Caki2 (cell line): ENCODE data around the gene AARSD1. TPM values are rescaled to one million over a fixed set of nuclear protein-coding genes. Genes with fewer than 3 reads are reported as not detected.
"Not testable (repeated sequence)": the region's sequence is repeated elsewhere in the genome, so short reads cannot be mapped to it uniquely, and the experiment has no call there.

Experiments used
- DNase-seq: peaks from one replicate; pipeline ENCODE4 v3.0.0-alpha.2; 2015; ENCODE audit warnings: low read depth
- in situ Hi-C: cut with HindIII; loops from 2 replicates; pipeline ENCODE4 v1.10.0; 2016; ENCODE audit warnings: low sequenced_read_pairs, low pct_unique_long_range_greater_than_20kb, mixed read lengths
- total RNA-seq: library from RNA; depleted of rRNA; stranded (reverse); fragments of >200 nt; shearing (Covaris generic); gene quantifications from 2 replicates; pipeline ENCODE4 v1.2.3, GENCODE V29; 2014; ENCODE audit warnings: low replicate concordance; rRNA removed

AARSD1 gene
- total RNA-seq: 38.8 and 50.3 TPM in 2 replicates

DNA sequence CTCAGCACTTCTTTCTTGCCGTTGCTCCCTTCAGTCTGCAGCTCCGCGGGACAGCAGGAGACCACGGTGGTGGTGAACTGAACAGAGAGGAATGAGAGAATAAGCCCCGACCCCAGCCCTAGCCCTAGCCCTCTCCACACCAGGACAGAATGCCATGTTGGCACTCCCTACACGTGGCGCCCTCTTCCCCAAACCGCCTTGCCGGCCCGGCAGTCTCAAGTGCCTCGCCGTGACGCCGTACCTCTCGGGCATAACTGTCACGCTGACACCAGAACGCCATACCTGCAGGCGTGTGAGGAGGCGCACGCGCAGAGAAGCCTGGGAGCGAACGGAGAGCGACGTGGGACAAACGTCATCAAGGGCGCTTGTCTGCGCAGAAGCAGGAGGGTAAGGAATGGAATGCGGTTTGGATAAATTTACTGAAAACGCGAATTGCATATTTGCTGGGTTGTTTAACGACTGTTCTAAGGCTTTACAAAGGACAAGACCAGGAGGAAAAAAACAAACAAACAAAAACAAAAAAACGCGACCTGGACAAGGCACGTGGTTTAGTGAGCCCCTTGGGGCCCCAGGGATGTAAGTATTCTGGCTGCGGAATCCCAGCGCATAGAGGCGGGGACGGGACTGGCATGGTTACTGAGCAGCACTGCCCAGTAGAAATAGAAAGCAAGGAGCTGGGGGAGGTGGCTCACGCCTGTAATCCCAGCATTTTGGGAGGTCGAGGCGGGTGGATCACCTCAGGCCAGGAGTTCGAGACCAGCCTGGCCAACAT lies at the start of gene AARSD1:
TSS of gene AARSD1 (minus strand) at position 294 of the 772 bp plus-strand sequence. CDS start at position 280, 14 bp downstream.
- in situ Hi-C loops: no loop called here
- DNase-seq: peak; percentile 92

- no peak for DNase-seq
- in situ Hi-C loops: no loop called here
Measured at GRCh38 chr17:43013296-43013695, 49.0 kb upstream of the AARSD1 start.

DNA sequence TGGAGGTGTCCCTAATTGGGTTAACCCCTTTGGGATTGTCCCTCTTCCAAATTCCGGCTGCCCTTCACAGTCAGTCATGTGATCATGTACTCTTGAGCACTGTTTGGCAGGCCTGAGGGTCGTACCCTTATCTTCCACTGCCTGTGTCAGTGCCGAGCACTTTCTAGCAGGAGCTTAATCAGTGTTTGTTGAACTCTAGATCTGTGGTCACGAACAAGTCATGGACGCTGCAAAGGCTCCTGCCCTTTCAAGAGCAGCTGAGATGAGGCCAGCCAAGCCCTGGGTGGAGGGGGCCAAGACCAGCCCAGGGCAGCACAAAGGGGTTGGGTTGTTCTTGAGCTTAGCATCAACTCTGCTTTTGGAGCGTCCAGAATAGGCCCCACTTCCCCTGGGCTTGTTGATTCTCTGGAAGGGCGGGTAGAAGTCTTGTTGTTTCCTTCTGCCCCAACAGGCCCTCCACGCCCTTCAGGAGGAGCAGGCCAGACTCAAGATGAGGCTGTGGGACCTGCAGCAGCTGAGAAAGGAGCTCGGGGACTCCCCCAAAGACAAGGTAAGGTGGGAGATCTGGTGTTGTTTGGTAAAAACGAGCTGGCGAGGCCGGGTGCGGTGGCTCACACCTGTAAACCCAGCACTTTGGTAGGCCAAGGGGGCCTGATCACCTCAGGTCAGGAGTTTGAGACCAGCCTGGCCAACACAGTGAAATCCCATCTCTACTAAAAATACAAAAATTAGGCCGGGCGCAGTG lies 47.6 kb upstream of the AARSD1 start:
- DNase-seq: no peak
- in situ Hi-C loops: no loop called here

DNA sequence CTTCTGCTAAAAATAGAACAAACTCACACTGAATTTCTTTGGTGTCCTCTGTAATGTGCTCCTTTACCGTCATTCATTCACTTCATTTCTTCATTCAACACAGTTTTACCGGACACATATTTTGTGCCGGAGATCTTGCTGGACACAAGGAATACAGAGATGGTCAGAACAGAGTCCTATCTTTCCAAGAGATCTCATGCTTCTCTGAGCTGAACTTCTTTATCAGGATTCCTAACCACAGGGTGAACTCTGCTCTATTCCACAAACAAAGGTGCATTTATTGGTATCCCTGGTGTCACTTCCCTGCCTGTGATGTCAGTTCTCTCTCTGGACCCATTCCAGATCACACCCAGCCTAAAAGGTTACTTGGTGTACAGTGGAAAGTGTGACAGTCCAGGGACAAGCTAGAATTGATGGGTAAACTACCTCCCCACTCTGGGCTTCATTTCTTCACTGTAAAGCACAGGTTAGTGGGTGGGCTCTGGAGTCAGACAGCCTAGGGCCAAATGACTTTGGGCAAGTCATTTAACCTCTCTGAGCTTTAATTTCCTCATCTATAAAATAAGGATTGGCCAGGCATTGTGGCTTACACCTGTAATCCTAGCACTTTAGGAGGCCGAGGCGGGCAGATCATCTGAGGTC lies 46.5 kb upstream of the AARSD1 start:
- DNase-seq: peak; percentile 67
- in situ Hi-C loops: no loop called here

DNA sequence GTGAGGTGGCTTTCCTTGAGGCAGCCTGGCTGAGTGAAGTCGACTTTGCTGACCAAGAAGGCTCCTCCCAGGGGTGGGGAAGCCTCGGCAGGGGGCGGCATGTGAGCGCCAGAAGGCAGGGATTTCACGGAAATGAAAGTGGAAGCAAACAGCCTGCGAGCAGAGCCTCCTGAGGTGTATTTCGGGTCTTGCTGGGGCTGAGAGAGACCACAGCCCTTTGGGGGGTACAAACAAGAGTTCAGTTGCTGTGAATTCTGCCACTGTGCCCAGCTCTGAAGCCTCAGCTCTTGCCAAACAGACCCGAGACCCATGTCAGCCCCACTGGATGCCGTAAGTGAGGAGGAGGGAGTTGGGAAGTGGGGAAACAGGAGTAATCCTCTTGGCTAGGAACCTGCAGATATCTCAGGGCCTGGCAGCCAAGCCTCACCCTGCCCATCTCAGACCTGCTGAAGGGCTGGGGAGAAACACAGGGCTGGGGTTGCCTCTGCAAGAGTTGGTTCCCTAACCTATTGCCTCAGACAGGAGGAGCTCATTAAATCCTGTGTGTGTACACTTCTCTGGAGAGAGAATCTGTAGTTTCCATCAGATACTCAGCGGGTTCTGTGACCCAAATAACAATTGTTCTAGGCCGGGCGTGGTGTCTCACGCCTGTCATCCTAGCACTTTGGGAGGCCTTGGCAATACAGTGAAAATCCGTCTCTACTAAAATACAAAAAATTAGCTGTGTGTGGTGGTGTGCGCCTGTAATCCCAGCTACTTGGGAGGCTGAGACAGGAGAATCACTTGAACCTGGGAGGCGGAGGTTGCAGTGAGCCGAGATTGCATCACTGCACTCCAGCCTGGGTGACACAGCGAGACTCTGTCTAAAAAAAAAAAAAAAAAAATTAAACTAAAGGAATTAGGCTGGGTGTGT lies 42.6 kb upstream of the AARSD1 start, which contains the start of gene IFI35:
TSS of gene IFI35 (plus strand) at position 146 of the 913 bp plus-strand sequence. CDS start at position 310, 164 bp downstream.
- peak; percentile 77 for DNase-seq
- in situ Hi-C loops: no loop called here

- in situ Hi-C loops: no loop called here
- peak; percentile 30 for DNase-seq
Measured at GRCh38 chr17:43003542-43004172, 39.4 kb upstream of the AARSD1 start.

DNA sequence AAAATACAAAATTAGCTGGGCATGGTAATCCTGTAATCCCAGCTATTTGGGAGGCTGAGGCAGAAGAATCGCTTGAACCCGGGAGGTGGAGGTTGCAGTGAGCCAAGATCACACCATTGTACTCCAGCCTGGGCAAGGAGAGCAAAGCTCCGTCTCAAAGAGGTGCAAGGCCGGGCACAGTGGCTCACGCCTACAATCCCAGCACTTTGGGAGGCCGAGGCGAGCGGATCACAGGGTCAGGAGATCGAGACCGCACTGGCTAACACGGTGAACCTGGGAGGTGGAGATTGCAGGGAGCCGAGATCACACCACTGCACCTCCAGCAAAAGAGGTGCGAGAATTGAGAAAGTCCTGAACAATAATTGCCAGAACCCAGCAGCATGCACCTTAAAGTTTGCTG lies 36.6 kb upstream of the AARSD1 start:
- in situ Hi-C loops: not testable (repeated sequence)

GRCh38 chr17:42999003-42999525 lies 34.8 kb upstream of the AARSD1 start:
- DNase-seq: no peak
- in situ Hi-C loops: no loop called here

More for the DNA sequence above, 36.6 kb upstream of the AARSD1 start:
- DNase-seq: not testable (repeated sequence)

GRCh38 chr17:42997984-42998938 lies 34.0 kb upstream of the AARSD1 start, which contains the start of gene RPL27:
TSS of gene RPL27 (plus strand) at chr17:42998419. CDS start at chr17:42998751, 332 bp downstream.
- DNase-seq: peak; percentile 100
- in situ Hi-C loops: no loop called here

DNA sequence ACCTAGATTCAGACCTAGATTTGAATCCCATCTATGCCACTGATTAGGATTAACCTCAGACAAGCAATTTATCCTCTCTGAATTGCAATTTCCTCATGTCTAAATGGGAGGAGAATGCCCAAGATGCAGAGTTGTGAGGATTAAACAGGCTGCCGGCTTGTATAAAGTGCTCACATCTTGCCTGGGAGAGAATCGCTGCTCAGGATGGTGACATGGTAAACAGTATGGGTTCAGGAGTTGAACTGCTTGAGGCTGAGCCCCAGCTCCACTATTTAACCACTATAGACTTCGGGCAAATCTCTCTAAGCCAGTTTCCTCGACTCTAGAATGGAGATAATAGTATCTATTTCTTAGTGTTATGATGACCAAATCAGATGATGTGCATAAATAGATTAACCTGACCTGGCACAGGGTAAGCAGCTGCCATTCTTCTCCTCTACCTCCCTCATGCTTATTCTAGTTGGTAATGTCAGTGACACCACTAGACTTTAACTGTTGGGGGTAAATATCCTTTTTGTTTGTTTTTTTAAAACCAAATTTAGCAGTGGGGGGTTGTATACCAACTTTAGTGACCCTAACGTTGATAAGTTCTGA lies 33.2 kb upstream of the AARSD1 start:
- DNase-seq: no peak
- in situ Hi-C loops: no loop called here

- in situ Hi-C loops, DNase-seq: not testable (repeated sequence)
Measured at GRCh38 chr17:42993913-42994312, 29.7 kb upstream of the AARSD1 start.

DNA sequence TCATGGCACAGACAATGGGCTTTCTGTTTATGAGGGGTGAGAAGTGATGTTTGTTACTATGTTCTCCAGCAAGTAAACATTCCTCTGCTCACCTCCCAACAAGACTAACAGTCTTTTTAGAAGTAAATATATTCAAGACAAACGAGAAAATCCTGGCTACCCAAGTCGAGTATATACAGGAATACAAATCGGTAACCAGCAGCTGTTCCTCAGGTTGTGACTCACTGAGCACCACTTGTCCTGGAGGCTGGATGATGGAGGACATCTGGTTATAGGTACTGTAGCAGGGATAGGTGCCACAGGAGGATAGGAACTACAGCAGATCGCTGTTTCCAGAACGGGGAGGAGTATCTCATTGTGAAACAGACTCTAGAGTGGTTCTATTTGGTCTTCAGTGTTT lies 28.6 kb upstream of the AARSD1 start:
- in situ Hi-C loops: no loop called here
- DNase-seq: no peak

DNA sequence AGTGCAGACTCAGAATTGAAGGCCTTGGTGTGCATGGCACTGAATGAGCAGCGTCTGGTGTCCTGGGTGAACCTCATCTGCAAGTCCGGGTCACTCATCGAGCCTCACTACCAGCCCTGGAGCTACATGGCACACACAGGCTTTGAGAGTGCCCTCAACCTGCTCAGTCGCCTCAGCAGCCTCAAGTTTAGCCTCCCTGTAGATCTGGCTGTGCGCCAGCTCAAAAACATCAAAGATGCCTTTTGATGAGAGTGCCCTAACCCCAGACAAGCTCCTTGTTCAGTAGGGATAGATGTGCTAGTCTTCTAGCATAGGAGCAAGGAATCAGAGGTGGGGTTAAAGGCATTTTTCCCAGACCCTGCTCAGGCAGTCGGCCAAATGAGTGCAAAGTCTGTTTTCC lies 27.2 kb upstream of the AARSD1 start:
- DNase-seq: no peak
- in situ Hi-C loops: no loop called here

GRCh38 chr17:42989726-42990652 lies 25.7 kb upstream of the AARSD1 start:
- DNase-seq: no peak
- in situ Hi-C loops: no loop called here

GRCh38 chr17:42989141-42989540 lies 24.9 kb upstream of the AARSD1 start:
- DNase-seq: no peak
- in situ Hi-C loops: no loop called here
